Gastrocnemius medialis (tissue), 4 donors: ENCODE results near the gene INPP5D.

Experiments
- CTCF ChIP-seq, 5 experiments: fragments of 450-650 bp in 3 of 5; fragments of 200-600 bp in 2 of 5; sonication (generic) in 2 of 5; IDR thresholded peaks in 4 of 5; conservative IDR thresholded peaks in 1 of 5; 1 replicate in 4 of 5; 2 replicates in 1 of 5; pipeline ENCODE4 v1.5.1; 2016 to 2019; ENCODE audit warnings: antibody characterized with exemption in 5 of 5, mild to moderate bottlenecking in 3 of 5, moderate library complexity in 3 of 5
- POLR2A ChIP-seq, 2 donors: fragments of 450-650 bp; IDR thresholded peaks; one replicate each; pipeline ENCODE4 v1.6.1; 2017; ENCODE audit warnings: antibody characterized with exemption in 2 of 2, mild to moderate bottlenecking in 2 of 2, moderate library complexity in 2 of 2

GRCh38 chr2:233153146-233153798, 93.1 kb downstream of the INPP5D start:
- TF ChIP-seq POLR2A (IDR thresholded peaks at IDR 0.05) = no peak
- no peak for TF ChIP-seq CTCF (IDR thresholded peaks at IDR 0.05 in 4 of 5, conservative IDR thresholded peaks at IDR 0.05 in 1 of 5)
